Endothelial cell (in vitro differentiated cells): Measurements from ENCODE around the gene SLC12A6. TPM values are rescaled to one million over a fixed set of nuclear protein-coding genes. Genes with fewer than 3 reads are reported as not detected.
"Not testable (repeated sequence)": the region's sequence is repeated elsewhere in the genome, so short reads cannot be mapped to it uniquely, and the experiment has no call there.

Source experiments
- DNase-seq: peaks from one replicate; pipeline ENCODE4 v3.0.0; 2021; ENCODE audit warnings: low spot score
- H3K27ac Mint-ChIP-seq: one replicate; pipeline ENCODE4 v1.8.0; 2021; ENCODE audit warnings: mixed read lengths, inconsistent platforms; ENCODE audit not compliant: unreplicated experiment
- H3K27me3 Mint-ChIP-seq: one replicate; pipeline ENCODE4 v1.8.0; 2021; ENCODE audit warnings: mild to moderate bottlenecking, moderate library complexity, mixed read lengths, inconsistent platforms; ENCODE audit not compliant: unreplicated experiment
- H3K36me3 Mint-ChIP-seq: one replicate; pipeline ENCODE4 v1.8.0; 2021; ENCODE audit warnings: mild to moderate bottlenecking, low read depth, mixed read lengths, inconsistent platforms; ENCODE audit not compliant: unreplicated experiment
- H3K4me1 Mint-ChIP-seq: one replicate; pipeline ENCODE4 v1.8.0; 2021; ENCODE audit warnings: mild to moderate bottlenecking, mixed read lengths, inconsistent platforms; ENCODE audit not compliant: unreplicated experiment
- H3K4me3 Mint-ChIP-seq: one replicate; pipeline ENCODE4 v1.8.0; 2021; ENCODE audit warnings: mild to moderate bottlenecking, mixed read lengths, inconsistent platforms; ENCODE audit not compliant: unreplicated experiment
- H3K9me3 Mint-ChIP-seq: one replicate; pipeline ENCODE4 v1.8.0; 2021; ENCODE audit warnings: mixed read lengths, inconsistent platforms; ENCODE audit not compliant: unreplicated experiment
- microRNA-seq: library from miRNA; unstranded; fragments of <30 nt; microRNA quantifications from one replicate; pipeline ENCODE4, GENCODE V29; 2020; ENCODE audit not compliant: unreplicated experiment
- total RNA-seq: library from RNA; stranded (reverse); fragmentation: NEBNext Ultra II Directional; extraction: Animal tissue kit (Norgen Biotek cat#: 25700); gene quantifications from one replicate; pipeline ENCODE4 v1.2.1, GENCODE V29; 2021; ENCODE audit not compliant: unreplicated experiment
- TF ChIP-seq, protein P1 (sequence below): fragments of 200-600 bp; sonication (generic); IDR thresholded peaks from one replicate; pipeline ENCODE4 v1.5.0; 2021; ENCODE audit warnings: antibody characterized with exemption; ENCODE audit not compliant: unreplicated experiment

Gene SLC12A6
- total RNA-seq, 1 donor from 2014 or later: 22.4 TPM

- H3K36me3 Mint-ChIP-seq: peaks cover 11% of the 10 kb centered on the region
These were observed 134.3 kb downstream of the SLC12A6 start for GRCh38 chr15:34203305-34203704.

DNA sequence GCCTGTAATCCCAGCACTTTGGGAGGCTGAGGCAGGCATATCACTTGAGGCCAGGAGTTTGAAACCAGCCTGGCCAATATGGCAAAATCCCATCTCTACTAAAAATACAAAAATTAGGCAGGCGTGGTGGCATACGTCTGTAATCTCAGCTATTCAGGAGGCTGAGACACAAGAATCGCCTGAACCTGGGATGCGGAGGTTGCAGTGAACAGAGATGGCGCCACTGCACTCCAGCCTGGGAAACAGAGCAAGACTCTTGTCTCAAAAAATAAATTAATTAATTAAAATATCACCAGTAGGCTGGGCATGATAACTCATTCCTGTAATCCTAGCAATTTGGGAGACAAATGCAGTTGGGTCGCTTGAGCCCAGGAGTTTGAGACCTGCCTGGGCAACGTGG, 144.3 kb downstream of the SLC12A6 start:
- H3K4me3 Mint-ChIP-seq, DNase-seq, H3K9me3 Mint-ChIP-seq, H3K27ac Mint-ChIP-seq, H3K36me3 Mint-ChIP-seq, H3K4me1 Mint-ChIP-seq, H3K27me3 Mint-ChIP-seq: not testable (repeated sequence)

More at GRCh38 chr15:34203305-34203704, 134.3 kb downstream of the SLC12A6 start:
- Mint-ChIP-seq H3K27me3 (no peaks in the 10 kb centered on the region), H3K4me1 (peaks cover 4% of the 10 kb centered on the region), H3K27ac (no peak overlapping the region), H3K9me3 (no peaks in the 10 kb centered on the region), H3K4me3 (no peak overlapping the region)
- TF ChIP-seq, protein P1, sequence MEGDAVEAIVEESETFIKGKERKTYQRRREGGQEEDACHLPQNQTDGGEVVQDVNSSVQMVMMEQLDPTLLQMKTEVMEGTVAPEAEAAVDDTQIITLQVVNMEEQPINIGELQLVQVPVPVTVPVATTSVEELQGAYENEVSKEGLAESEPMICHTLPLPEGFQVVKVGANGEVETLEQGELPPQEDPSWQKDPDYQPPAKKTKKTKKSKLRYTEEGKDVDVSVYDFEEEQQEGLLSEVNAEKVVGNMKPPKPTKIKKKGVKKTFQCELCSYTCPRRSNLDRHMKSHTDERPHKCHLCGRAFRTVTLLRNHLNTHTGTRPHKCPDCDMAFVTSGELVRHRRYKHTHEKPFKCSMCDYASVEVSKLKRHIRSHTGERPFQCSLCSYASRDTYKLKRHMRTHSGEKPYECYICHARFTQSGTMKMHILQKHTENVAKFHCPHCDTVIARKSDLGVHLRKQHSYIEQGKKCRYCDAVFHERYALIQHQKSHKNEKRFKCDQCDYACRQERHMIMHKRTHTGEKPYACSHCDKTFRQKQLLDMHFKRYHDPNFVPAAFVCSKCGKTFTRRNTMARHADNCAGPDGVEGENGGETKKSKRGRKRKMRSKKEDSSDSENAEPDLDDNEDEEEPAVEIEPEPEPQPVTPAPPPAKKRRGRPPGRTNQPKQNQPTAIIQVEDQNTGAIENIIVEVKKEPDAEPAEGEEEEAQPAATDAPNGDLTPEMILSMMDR: no peak
- no peak for DNase-seq

DNA sequence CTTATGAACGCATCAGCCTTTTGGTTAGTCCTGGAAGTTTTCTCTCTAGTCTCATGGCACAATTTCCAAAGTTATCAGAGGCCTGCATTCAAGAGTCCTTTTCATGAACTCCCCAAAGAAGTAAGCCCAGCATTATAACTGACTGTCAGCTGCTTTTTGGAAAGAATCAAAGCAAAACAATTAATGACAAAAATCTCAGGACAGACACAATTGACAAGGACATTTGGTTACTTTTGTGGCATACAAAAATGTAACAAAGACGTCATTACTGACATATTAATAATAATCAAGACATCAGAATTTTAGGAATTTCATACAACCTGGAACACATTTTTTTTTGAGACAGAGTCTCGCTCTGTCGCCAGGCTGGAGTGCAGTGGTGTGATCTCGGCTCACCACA, 148.9 kb downstream of the SLC12A6 start:
- Mint-ChIP-seq H3K9me3 (peaks cover 12% of the 10 kb centered on the region), H3K27ac (no peak overlapping the region)

DNA sequence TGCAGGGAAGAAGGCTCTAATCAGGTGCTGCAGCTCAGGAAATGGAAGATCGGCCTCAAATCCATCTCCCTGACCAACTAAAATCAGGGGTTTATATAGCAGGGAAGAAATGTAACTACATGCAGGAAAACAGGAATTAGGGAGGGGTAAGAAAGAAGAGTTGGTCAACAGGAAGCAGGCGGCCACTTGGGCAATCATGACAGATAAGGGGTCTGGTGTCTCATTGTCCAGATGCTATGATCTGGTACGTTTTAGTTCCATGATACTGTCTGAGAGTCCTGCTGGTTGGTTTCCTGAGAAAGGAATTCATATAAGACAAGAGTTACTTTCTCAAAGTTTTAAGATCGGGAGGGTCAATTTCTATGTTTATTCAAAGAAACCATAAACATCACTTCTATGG, 151.9 kb downstream of the SLC12A6 start:
- H3K27me3 Mint-ChIP-seq: peaks cover 2% of the 10 kb centered on the region
- DNase-seq: no peak
- H3K27ac Mint-ChIP-seq: peak overlapping the region; percentile 54
- TF ChIP-seq, protein P1: no peak
- peaks cover 14% of the 10 kb centered on the region for H3K4me1 Mint-ChIP-seq
- peaks cover 30% of the 10 kb centered on the region for H3K36me3 Mint-ChIP-seq
- peaks cover 12% of the 10 kb centered on the region for H3K9me3 Mint-ChIP-seq
- H3K4me3 Mint-ChIP-seq: peak overlapping the region; percentile 71

More for the DNA sequence above, 148.9 kb downstream of the SLC12A6 start:
- no peak for DNase-seq
- Mint-ChIP-seq H3K4me3 (peak overlapping the region; percentile 38), H3K27me3 (peaks cover 4% of the 10 kb centered on the region), H3K4me1 (peaks cover 11% of the 10 kb centered on the region), H3K36me3 (peaks cover 25% of the 10 kb centered on the region)
- TF ChIP-seq, protein P1: no peak

DNA sequence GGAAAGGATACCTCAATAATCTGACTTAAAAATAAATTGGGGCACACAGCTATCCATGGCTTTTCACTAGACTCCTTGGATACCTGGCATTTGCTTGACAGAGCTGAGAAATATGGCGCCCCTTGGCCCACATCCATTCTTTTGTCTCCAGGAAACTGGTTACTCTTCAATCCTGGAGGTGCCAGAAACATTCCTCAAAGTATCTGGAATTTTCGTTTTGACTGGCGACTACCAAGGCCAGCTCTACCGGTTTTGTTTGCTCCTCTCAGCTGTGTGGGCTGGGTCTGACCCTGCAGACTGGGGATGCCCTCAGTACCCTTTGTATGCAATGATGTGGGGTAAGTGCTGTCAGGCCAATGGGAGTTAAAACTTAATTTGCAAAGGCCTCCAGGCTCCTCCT, 154.6 kb downstream of the SLC12A6 start:
- TF ChIP-seq, protein P1: no peak
- H3K4me3 Mint-ChIP-seq: no peak overlapping the region
- no peak overlapping the region for H3K27ac Mint-ChIP-seq
- H3K27me3 Mint-ChIP-seq: peaks cover 2% of the 10 kb centered on the region
- H3K36me3 Mint-ChIP-seq: peaks cover 26% of the 10 kb centered on the region
- H3K9me3 Mint-ChIP-seq: peaks cover 12% of the 10 kb centered on the region
- H3K4me1 Mint-ChIP-seq: peaks cover 13% of the 10 kb centered on the region
- no peak for DNase-seq

Small RNAs within 50 kb of the gene (microRNA-seq; reads per million reads assigned to microRNA genes)
- gene MIR1233-1: not detected

Other genes with a start within 250 kb of the SLC12A6 start
- gene EMC7, start 235.9 kb downstream of the SLC12A6 start, total RNA-seq: 41.8 TPM
- gene PGBD4, start 235.7 kb downstream of the SLC12A6 start, total RNA-seq: 1.2 TPM
- 55.1 TPM for gene KATNBL1, start 127.7 kb downstream of the SLC12A6 start, total RNA-seq
- 77.1 TPM for gene EMC4, start 112.8 kb downstream of the SLC12A6 start, total RNA-seq
- 191 TPM for gene NOP10, start 5.4 kb upstream of the SLC12A6 start, total RNA-seq
- gene NUTM1, start 5.5 kb upstream of the SLC12A6 start, total RNA-seq: not detected
- 32.4 TPM for gene LPCAT4, start 29.4 kb upstream of the SLC12A6 start, total RNA-seq
- gene GOLGA8A, start 100.0 kb upstream of the SLC12A6 start, total RNA-seq: 46.0 TPM
- gene GOLGA8B, start 245.9 kb upstream of the SLC12A6 start, total RNA-seq: 89.6 TPM